Astrocyte of the spinal cord (primary cell): Measurements from ENCODE around the gene TTC21B.

ENCODE experiments used
- DNase-seq: peaks from one replicate; pipeline ENCODE4 v3.0.0; 2011; ENCODE audit warnings: low read depth, low spot score
- H3K4me3 ChIP-seq: 2 replicates; pipeline ENCODE4 v1.5.1; 2011; ENCODE audit warnings: low read depth, mild to moderate bottlenecking, low read length, moderate library complexity
- in situ Hi-C: cut with HindIII; loops from 2 replicates; pipeline ENCODE4 v1.10.0; 2017; ENCODE audit warnings: low sequenced_read_pairs
- TF ChIP-seq, protein P1 (sequence below): IDR thresholded peaks from 2 replicates; pipeline ENCODE4 v1.5.1; 2012; ENCODE audit warnings: low read depth, mild to moderate bottlenecking, low read length, inconsistent platforms

Gene TTC21B

DNA sequence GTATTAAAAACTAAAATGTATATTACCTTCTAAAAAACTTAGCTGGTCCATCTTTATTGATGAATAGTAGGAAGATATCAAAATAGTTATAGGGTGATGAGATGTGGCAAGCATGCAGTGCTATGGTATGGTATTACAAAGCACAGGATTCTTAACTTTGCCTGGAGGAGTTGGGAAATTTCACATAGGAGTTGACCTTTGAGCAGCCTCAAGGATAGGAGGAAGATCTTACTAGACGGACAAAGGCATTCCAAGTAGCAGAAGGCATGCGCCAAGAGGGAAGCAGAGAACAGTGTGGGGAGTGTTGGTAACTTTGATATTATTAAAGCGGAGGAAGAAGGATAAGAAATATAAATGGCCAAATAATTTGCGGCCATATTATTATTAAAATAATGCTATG lies 60.0 kb downstream of the TTC21B start:
- no peak for DNase-seq
- H3K4me3 ChIP-seq, result no peak overlapping the region
- TF ChIP-seq, protein P1, sequence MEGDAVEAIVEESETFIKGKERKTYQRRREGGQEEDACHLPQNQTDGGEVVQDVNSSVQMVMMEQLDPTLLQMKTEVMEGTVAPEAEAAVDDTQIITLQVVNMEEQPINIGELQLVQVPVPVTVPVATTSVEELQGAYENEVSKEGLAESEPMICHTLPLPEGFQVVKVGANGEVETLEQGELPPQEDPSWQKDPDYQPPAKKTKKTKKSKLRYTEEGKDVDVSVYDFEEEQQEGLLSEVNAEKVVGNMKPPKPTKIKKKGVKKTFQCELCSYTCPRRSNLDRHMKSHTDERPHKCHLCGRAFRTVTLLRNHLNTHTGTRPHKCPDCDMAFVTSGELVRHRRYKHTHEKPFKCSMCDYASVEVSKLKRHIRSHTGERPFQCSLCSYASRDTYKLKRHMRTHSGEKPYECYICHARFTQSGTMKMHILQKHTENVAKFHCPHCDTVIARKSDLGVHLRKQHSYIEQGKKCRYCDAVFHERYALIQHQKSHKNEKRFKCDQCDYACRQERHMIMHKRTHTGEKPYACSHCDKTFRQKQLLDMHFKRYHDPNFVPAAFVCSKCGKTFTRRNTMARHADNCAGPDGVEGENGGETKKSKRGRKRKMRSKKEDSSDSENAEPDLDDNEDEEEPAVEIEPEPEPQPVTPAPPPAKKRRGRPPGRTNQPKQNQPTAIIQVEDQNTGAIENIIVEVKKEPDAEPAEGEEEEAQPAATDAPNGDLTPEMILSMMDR, result no peak
- in situ Hi-C loops, result no loop called here

DNA sequence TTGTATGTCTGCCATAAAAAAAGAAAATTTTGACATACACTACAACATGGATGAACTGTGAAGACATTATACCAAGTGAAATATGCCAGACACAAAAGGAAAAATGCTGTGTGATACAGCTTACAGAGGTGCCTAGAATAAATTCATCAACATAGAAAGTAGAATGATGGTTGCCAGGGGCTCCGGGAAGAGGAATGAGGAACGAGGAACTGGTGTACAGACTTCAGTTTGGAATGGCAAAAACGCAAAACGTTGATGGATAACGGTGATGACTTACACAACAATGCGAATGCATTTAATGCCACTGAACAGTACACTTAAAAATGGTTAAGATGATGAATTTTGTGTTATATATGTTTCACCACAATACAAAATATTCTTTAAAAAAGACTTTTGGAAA lies 61.0 kb downstream of the TTC21B start:
- H3K4me3 ChIP-seq, result no peak overlapping the region
- in situ Hi-C loops, result no loop called here
- DNase-seq, result no peak
- TF ChIP-seq, protein P1, result no peak

DNA sequence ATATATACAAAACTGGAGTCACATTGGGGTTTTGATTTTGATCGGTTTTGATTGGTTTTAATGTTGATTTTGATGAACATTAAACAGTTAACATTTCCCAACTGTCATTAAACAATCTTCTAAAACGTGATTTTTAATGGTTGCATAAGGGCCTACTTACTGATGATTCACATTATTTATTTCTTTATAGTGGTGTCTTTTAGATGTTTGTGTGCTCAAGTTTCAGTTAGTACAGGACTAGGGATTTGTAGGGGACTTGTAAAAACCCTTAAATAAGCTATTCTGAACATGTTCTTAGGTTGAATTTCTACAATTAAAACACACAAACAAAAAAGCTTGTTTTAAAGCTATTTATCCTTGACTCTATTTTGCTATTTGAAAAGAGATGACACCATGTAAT lies 61.6 kb downstream of the TTC21B start:
- DNase-seq, result no peak
- TF ChIP-seq, protein P1, result no peak
- in situ Hi-C loops, result no loop called here
- no peak overlapping the region for H3K4me3 ChIP-seq

- TF ChIP-seq, protein P1, result no peak
- DNase-seq, result no peak
- in situ Hi-C loops, result no loop called here
- H3K4me3 ChIP-seq, result no peak overlapping the region
Measured at GRCh38 chr2:165891345-165891744, 62.2 kb downstream of the TTC21B start.

DNA sequence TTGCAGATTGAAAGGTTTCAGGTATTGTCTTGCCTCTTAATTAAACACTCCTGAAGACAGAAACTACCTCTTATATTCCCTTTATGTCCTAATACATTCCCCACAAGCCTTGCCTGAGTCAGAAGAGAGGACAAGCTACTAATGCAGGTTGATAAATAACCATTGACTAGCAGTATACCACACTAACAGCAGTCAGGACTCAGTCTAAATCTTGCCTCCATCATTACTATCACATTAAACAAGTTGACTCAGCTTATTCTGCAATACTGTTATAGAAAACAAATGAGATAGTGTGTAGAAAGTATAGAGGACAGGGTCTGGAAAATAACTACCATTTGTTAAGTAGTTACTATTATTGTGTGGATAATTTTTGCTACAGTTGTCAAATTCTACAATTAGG lies 63.8 kb downstream of the TTC21B start:
- TF ChIP-seq, protein P1, result no peak
- no peak for DNase-seq
- no peak overlapping the region for H3K4me3 ChIP-seq
- in situ Hi-C loops, result no loop called here

GRCh38 chr2:165889158-165889557 lies 64.4 kb downstream of the TTC21B start:
- in situ Hi-C loops, result no loop called here
- DNase-seq, result no peak
- TF ChIP-seq, protein P1, result no peak
- H3K4me3 ChIP-seq, result no peak overlapping the region

- in situ Hi-C loops, result no loop called here
- no peak for DNase-seq
- TF ChIP-seq, protein P1, result no peak
- no peak overlapping the region for H3K4me3 ChIP-seq
Measured at GRCh38 chr2:165888171-165888570, 65.4 kb downstream of the TTC21B start.
